HS-5 (cell line): Measurements from ENCODE around the gene SPSB1.

Experiments
- DNase-seq: peaks from one replicate; pipeline ENCODE4 v3.0.0-alpha.2; 2012; ENCODE audit warnings: low read depth

Gene SPSB1

GRCh38 chr1:9260059-9260766 lies 32.5 kb upstream of the SPSB1 start:
- DNase-seq = no peak

- DNase-seq = no peak
These were observed 31.2 kb upstream of the SPSB1 start for GRCh38 chr1:9261496-9261895.

DNA sequence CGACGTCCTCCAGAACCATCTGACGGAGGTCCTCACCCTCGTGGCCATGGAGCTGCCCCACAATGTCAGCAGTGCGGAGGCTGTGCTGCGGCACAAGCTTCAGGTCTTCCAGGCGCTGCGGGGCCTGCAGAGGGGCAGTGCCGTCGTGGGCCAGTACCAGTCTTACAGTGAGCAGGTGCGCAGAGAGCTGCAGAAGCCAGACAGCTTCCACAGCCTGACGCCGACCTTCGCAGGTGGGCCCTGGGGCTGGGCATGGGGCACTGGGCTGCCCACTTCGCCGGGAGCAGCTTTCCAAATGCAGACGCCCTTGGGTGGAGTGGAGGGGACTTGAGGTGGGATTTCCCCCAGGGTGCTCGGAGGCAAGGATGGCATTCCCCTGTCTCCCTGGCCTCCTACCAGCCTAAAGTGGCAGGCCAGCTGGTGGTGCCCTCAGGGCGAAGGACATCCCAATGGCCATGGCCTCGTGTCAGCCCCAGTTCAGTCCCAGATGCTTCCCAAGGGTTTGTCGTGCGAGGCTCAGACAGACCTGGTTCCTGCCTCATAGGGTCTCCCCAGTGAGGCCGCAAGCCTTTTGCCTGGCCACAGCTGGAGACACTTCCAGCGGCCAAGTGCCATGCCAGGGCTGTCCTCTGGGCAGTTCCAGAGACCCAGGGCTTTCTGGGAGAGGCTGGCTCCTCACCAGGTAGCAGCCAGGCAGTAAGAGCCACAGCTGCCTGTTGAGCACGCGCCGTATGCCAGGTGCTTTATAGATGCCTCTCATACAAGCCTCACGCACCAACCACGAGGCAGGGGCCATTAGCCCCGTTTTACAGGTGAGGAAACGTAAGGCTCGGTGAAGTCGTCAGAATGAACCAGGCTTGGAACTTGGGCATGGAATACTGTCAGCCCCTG lies 30.4 kb upstream of the SPSB1 start:
- DNase-seq = no peak

GRCh38 chr1:9263276-9263855 lies 29.3 kb upstream of the SPSB1 start:
- DNase-seq = no peak

- no peak for DNase-seq
These were observed 28.5 kb upstream of the SPSB1 start for GRCh38 chr1:9263984-9264872.

DNA sequence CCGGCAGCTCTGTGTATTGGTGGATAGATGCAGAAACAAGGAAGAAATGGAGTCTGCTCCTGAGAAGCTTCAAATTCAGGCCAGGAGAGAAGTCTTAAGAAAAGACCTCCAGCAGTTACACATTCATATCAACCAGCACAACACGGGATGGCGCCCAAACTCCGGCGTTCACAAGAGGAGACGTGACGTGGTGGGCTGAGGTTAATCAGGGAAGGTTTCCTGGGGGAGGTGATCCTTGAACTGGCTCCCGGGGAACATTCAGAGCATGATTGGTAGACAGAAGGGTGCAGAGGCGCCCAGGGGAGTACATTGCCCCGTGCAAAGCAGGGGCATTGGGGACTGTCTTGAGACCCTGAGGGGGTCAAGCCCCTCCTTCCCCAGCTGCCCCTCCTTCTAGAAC lies 27.7 kb upstream of the SPSB1 start:
- no peak for DNase-seq

- DNase-seq = no peak
These were observed 26.7 kb upstream of the SPSB1 start for GRCh38 chr1:9265968-9266367.

- DNase-seq = no peak
These were observed 25.4 kb upstream of the SPSB1 start for GRCh38 chr1:9267352-9267686.

DNA sequence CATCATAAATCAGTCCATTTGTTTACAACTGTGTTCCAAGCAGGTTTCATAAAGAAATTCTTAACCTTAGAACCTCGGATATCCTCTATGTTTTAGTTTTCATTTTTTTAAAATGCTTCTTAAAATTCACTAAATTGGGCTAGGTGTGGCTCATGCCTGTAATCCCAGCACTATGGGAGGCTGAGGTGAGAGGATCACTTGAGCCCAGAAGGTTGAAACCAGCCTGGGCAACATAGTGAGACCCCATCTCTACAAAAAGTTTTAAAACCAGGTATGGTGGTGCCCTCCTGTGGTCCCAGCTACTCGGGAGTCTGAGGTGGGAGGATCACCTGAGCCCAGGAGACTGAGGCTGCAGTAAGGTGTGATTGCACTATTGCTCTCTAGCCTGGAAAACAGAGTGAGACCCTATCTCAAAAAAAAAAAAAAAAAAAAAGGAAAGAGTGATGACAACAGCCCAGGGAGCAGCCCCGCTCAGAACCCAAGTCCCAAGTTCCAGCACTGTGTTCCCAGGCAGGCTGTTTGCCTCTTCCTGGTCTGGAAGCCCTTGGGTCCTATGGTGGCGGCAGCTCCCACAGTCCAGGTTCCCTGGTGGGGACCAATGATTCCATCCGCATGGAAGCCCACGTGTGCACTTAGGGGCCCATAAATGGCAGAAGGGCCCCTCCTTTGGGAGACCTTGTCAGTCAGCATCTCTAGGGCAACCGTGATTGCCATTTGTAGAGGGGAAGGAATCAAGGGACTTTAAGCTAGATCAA lies 24.7 kb upstream of the SPSB1 start:
- DNase-seq = no peak

DNA sequence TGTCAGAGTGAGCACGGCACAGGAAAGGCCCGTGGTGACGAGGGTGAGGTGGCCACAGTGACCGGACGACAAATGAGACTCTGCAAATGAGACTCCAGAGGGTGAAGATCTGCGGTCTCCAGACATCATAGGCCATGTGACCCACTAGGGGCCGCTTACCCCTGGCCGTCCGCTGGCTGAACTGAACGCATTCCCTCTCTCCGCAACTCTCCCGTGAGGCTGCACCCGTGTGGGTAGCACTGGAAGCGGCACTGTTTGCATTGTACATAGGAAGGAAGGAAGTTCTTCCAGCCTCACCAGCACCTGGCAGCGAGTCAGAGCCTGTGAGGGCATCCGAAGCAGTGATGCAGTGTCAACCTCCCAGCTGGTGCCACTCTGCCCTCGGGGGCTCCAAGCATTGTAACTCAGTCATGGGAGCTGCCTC lies 23.6 kb upstream of the SPSB1 start:
- no peak for DNase-seq

DNA sequence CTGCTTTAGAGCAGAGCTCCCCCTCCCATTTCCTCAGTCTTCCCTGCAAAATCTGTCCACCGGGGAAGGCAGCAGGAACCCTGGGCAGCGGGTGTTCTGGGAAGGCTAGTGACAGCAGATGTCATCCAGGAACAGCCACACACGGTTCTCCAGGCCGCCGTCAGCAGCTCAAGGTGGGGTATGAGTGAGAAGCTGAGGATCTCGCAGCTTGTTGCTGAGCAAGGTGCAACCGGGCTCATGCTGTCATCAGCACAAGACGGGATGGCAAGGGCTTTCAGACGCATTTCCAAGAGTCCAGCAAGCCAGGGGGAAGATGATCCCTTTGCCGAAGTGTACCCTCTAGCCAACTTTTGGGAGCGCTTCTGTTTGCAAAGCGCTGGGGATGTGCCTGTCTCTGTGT lies 23.0 kb upstream of the SPSB1 start:
- DNase-seq = no peak

DNA sequence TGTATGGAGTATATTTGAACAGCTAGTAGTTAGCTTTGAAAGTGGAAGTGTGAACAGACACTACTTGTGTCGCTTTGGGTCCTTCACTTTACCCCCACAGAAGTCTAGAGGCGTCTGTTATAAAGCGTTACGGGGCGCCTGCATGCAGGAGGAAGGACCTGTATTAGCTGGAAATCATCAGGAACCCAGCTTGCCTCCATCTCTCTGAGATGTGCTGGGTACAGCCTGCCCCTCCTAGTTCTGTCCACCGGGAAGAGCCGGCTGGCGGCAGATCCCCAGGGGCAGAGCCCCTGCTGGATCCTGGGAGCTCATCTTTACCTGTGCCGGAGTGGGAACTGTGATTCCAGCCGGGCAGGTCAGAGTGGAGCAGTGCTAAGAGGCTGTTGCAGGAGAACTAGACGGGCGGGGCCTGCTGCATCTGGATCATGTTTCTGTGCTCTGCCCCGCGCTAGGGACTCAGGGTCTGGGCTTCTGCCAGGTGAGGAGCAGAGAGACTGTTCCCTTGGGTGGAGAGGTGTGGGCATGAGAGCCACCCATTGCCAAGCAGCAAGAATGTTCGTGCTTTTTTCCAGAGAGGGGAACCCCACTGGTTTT lies 22.3 kb upstream of the SPSB1 start:
- no peak for DNase-seq

DNA sequence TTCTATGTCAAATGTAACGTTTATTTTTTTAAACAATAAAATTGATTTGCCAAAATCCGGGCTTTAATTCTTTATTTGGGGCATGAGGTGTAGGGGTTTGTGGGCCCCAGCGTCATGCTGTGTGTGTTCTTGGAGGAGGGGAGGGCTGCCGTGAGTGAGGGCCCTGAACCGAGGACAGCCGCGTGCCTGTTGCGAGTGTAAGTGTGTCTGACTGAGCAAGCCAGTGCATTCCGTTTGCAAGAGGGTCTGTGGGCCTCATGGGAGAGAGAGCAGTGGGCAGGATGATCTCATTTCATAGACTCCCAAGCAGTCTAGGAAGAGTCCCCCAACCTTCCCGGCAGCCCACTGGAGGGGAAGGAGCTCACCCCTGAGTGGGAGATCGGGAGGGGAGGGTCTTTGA lies 21.4 kb upstream of the SPSB1 start:
- no peak for DNase-seq

GRCh38 chr1:9271861-9272595 lies 20.7 kb upstream of the SPSB1 start:
- DNase-seq = no peak

DNA sequence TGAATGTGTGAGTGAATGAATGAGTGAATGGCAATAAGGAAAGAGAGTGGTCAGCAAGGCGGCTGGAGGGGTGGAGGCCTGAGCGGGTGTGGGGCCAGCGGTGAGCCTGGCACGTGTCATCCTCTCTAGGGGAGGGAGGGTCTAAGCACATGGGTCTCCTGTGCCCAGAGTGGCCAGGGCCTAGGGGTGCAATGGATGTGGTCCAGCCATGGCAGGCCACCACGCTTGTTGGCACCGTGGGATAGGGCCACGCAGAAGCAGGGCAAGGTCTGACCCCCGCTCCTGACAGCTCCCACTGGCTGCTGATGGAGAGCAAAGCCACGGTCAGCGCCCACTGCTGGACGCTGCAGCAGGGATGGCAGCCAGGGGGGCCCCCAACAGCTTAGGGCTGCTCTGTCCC lies 19.5 kb upstream of the SPSB1 start:
- no peak for DNase-seq

- DNase-seq = no peak
These were observed 17.5 kb upstream of the SPSB1 start for GRCh38 chr1:9275161-9275560.

- peak; percentile 78 for DNase-seq
These were observed 17.1 kb upstream of the SPSB1 start for GRCh38 chr1:9275567-9276034.

- no peak for DNase-seq
These were observed 14.6 kb upstream of the SPSB1 start for GRCh38 chr1:9278116-9278515.

- no peak for DNase-seq
These were observed 14.0 kb upstream of the SPSB1 start for GRCh38 chr1:9278585-9279153.
